ENCODE data around the gene TFG.

TFG gene

GRCh38 chr3:100796556-100796955, 87.3 kb downstream of the TFG start:
- DNase-seq (ENCODE audit: low read depth in 3 of 3), result no peak

GRCh38 chr3:100798012-100798411, 88.7 kb downstream of the TFG start:
- no peak for DNase-seq (ENCODE audit: low read depth in 3 of 3)

Data from stimulated activated CD4-positive, alpha-beta T cell treated with anti-CD3 and anti-CD28 coated beads, TNF-alpha, amount 100 ng/mL, for 4 hours (primary cell).